Transverse colon (tissue), 4 donors: ENCODE data around the gene ARHGAP6. TPM values are rescaled to one million over a fixed set of nuclear protein-coding genes. Genes with fewer than 3 reads are reported as not detected.

ENCODE experiments used
- DNase-seq: peaks from one replicate; pipeline ENCODE4 v3.0.0-alpha.2; 2019
- H3K27ac ChIP-seq, 4 donors: fragments of 200-600 bp; sonication (generic); 2 replicates each; pipeline ENCODE4 v1.5.1; 2016 to 2018; ENCODE audit warnings: inconsistent platforms in 4 of 4
- H3K27me3 ChIP-seq: fragments of 200-600 bp; sonication (generic); 2 replicates; pipeline ENCODE4 v1.5.1; 2017; ENCODE audit warnings: inconsistent platforms
- H3K36me3 ChIP-seq, 4 donors: fragments of 200-600 bp; sonication (generic); 2 replicates each; pipeline ENCODE4 v1.5.1; 2017 to 2019; ENCODE audit warnings: inconsistent platforms in 4 of 4
- H3K4me1 ChIP-seq, 4 donors: fragments of 200-600 bp; sonication (generic); 2 replicates each; pipeline ENCODE4 v1.5.1; 2017 to 2020; ENCODE audit warnings: inconsistent platforms in 4 of 4
- H3K4me3 ChIP-seq, 4 donors: fragments of 200-600 bp; sonication (generic); 1 replicate in 1 of 4; 2 replicates in 3 of 4; pipeline versions ENCODE4 v1.5.1 to v1.6.1; 2017 to 2019; ENCODE audit warnings: inconsistent platforms in 4 of 4
- H3K9me3 ChIP-seq, 2 donors: fragments of 200-600 bp; sonication (generic); 2 replicates each; pipeline ENCODE4 v1.5.1; 2017 to 2019; ENCODE audit warnings: inconsistent platforms in 2 of 2
- EP300 ChIP-seq: sonication (generic); formaldehyde crosslinking; IDR thresholded peaks from one replicate; pipeline ENCODE4 v1.6.1; 2017; ENCODE audit warnings: antibody characterized with exemption, low read depth
- POLR2A ChIP-seq: fragments of 450-650 bp; IDR thresholded peaks from one replicate; pipeline ENCODE4 v1.6.1; 2016; ENCODE audit warnings: antibody characterized with exemption, mild to moderate bottlenecking, moderate library complexity
- POLR2AphosphoS5 ChIP-seq, 3 donors: sonication (generic); formaldehyde crosslinking; IDR thresholded peaks; one replicate each; pipeline ENCODE4 v1.6.1; 2016; ENCODE audit warnings: antibody characterized with exemption in 3 of 3
- WGBS, 2 donors: methylation state at CpG; one replicate each; pipeline ENCODE4 v1.1.5; 2018; ENCODE audit warnings: low coverage in 1 of 2; 5-methylcytosine and 5-hydroxymethylcytosine counted together
- in situ Hi-C, 4 donors: fragments of 200-750 bp; cut with MboI; loops; one replicate each; pipeline versions ENCODE4 v1.15.0 to v1.15.1; 2017; ENCODE audit warnings: low sequenced_read_pairs in 3 of 4, low pct_ligation_motif_present in 1 of 4, low pct_unique_long_range_greater_than_20kb in 1 of 4
- intact Hi-C: fragments of 100-400 bp; cut with DNase I; formaldehyde crosslinking; loops from one replicate; pipeline ENCODE4 v1.15.1; 2023; ENCODE audit warnings: low total_unique reads
- total RNA-seq, 4 donors: library from RNA; depleted of rRNA; stranded (reverse); fragments of >200 nt; gene quantifications; one replicate each; pipeline ENCODE4 v1.1.0, GENCODE V29; 2016
- TF ChIP-seq, protein P1 (sequence below), 5 experiments: fragments of 200-600 bp in 3 of 5; fragments of 450-650 bp in 2 of 5; sonication (generic) in 3 of 5; IDR thresholded peaks; 1 replicate in 2 of 5; 2 replicates in 3 of 5; pipeline ENCODE4 v1.5.1; 2016 to 2017; ENCODE audit warnings: antibody characterized with exemption in 5 of 5, inconsistent platforms in 3 of 5, mild to moderate bottlenecking in 2 of 5, moderate library complexity in 1 of 5

Gene ARHGAP6
- total RNA-seq, 4 donors from 2014 or later = 5.0 to 12.4 (median 9.0) TPM

DNA sequence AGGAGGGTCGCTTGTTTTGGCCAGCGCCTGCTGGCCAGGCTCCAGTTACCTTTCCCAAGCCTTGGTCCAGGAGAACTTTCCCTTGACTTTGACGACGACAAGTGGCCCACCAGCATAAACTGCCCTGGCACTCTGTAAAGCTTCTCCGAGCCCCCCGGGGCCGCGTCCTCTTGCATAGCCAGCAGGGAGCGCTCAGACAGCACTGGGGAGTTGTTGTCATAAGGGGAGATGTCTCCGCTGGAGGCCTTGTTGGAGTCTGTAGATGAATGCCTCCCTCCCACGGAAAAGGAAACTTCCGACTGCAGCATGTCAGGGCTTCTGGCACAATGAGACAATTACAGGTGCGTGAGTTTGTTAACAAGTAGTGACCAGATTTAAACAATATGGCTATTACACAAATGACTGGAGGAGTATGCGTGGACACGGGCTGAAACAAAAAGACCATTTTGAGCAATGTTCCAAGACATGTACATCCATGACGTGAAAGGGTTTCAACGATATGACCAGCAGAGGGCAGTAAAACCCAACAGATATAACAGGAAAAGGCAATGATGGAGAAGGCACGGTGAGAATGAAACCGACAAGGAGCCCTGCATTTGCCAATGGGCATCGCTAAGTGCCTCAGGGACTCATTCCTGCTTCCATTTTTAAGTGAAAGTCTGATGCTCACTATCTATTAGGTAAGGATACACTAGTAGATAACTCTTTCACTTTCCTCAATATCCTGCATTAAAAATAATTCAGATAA is 521.6 kb downstream of the ARHGAP6 start:
- no peak overlapping the region for H3K4me3 ChIP-seq
- H3K4me1 ChIP-seq = peaks cover 0 to 5% (median 0%) of the 10 kb centered on the region in 4 donors
- WGBS, 2 donors = 33% methylated on average over 20 of the region's 20 CpGs; no CpG with 5 or more reads in 1 of the 2 donors
- no peaks in the 10 kb centered on the region for H3K9me3 ChIP-seq
- no peak for TF ChIP-seq POLR2A
- no peak for TF ChIP-seq EP300
- TF ChIP-seq, protein P1, sequence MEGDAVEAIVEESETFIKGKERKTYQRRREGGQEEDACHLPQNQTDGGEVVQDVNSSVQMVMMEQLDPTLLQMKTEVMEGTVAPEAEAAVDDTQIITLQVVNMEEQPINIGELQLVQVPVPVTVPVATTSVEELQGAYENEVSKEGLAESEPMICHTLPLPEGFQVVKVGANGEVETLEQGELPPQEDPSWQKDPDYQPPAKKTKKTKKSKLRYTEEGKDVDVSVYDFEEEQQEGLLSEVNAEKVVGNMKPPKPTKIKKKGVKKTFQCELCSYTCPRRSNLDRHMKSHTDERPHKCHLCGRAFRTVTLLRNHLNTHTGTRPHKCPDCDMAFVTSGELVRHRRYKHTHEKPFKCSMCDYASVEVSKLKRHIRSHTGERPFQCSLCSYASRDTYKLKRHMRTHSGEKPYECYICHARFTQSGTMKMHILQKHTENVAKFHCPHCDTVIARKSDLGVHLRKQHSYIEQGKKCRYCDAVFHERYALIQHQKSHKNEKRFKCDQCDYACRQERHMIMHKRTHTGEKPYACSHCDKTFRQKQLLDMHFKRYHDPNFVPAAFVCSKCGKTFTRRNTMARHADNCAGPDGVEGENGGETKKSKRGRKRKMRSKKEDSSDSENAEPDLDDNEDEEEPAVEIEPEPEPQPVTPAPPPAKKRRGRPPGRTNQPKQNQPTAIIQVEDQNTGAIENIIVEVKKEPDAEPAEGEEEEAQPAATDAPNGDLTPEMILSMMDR (IDR thresholded peaks at IDR 0.05) = peak; percentile 48 to 68 (median 60)
- no peak for TF ChIP-seq POLR2AphosphoS5 (IDR thresholded peaks at IDR 0.05)
- intact Hi-C loops = loop anchor here (2.0 kb wide), 1 partner anchor 387 kb away; no protein-coding TSS in a partner anchor
- in situ Hi-C loops = loop anchor here (25.0 kb wide), 3 partner anchors 393 to 957 kb away; partner anchors contain the start of gene MSL3 (in 4 of the 4)
- peak; percentile 58 for DNase-seq
- no peaks in the 10 kb centered on the region for H3K27me3 ChIP-seq
- H3K36me3 ChIP-seq = no peaks in the 10 kb centered on the region
- no peak overlapping the region for H3K27ac ChIP-seq

DNA sequence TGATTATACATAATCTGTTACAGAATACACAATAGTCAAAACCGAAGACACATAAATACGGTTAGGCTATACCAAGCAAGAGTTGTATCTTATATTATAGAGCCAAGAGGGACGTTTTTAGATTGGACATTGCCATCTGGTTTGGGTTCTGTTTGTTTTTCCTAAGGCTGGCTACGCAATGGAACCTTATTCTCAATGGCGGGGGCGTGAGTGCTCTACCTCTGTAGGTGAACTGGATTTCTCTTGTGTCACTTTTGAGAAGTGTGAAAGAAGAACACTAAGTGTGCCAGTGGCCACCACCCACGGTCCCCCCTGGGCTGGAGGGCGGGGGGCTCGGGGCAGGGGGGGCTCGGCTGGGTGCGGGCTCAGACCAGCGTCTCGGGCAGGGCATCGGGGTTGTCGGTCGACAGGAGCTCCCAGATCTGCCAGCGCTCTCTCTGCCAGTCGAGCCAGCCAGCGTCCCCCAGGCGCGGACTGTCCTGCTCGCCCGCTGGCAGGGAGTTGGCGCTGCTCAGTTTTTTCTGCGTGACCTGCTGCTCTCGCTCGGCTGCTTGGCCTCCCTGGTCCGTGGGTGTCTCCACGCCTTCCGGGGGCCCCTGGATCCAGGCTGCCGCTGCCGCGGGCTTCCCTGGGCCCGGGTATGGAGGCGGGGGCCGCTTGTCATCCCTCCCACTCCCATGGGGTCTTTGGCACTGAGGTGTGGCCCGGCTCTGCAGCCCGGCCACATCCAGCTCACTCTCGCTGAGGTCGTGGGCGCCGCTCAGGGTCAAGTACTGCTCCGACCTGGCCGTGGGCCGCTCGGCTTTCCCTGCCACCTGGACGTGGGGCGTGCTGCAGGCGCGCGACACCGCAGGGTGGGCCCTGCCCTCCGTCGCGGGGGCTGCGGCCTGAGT is 527.0 kb downstream of the ARHGAP6 start:
- intact Hi-C loops (no loop called here), in situ Hi-C loops (loop anchor here (25.0 kb wide), 3 partner anchors 399 to 951 kb away; partner anchors contain the start of gene MSL3 (in 4 of the 4))
- 83 to 100% methylated on average over 2 to 47 of the region's 56 CpGs for WGBS, 2 donors
- Histone ChIP-seq H3K4me1 (no peaks in the 10 kb centered on the region), H3K27me3 (no peaks in the 10 kb centered on the region), H3K4me3 (no peak overlapping the region), H3K9me3 (no peaks in the 10 kb centered on the region), H3K36me3 (no peaks in the 10 kb centered on the region), H3K27ac (no peak overlapping the region)
- no peak for TF ChIP-seq POLR2AphosphoS5 (IDR thresholded peaks at IDR 0.05)
- TF ChIP-seq EP300 = no peak
- TF ChIP-seq POLR2A = no peak
- TF ChIP-seq, protein P1 (IDR thresholded peaks at IDR 0.05) = no peak
- DNase-seq = no peak

- no peaks in the 10 kb centered on the region for H3K36me3 ChIP-seq
- DNase-seq = no peak
- no peaks in the 10 kb centered on the region for H3K27me3 ChIP-seq
- no peak overlapping the region for H3K27ac ChIP-seq
- intact Hi-C loops (no loop called here), in situ Hi-C loops (loop anchor here (25.0 kb wide), 3 partner anchors 400 to 950 kb away; partner anchors contain the start of gene MSL3 (in 4 of the 4))
- 27 to 61% methylated on average over 3 to 6 of the region's 6 CpGs for WGBS, 2 donors
- no peak overlapping the region for H3K4me3 ChIP-seq
- no peaks in the 10 kb centered on the region for H3K4me1 ChIP-seq
- TF ChIP-seq, protein P1 (IDR thresholded peaks at IDR 0.05) = peak; percentile 51 to 83 (median 55)
- TF ChIP-seq POLR2A = no peak
- no peaks in the 10 kb centered on the region for H3K9me3 ChIP-seq
These were observed 528.1 kb downstream of the ARHGAP6 start for GRCh38 chrX:11137543-11138139.
